HG03432 (cell line): ENCODE results near the gene GSE1.

ENCODE experiments used
- ATAC-seq: cut with Tn5 transposase; IDR thresholded peaks from one replicate; pipeline ENCODE4 v1.9.1; 2021; ENCODE audit warnings: mild to moderate bottlenecking, moderate library complexity; ENCODE audit not compliant: unreplicated experiment

The GSE1 gene

GRCh38 chr16:85605051-85605911 is 7.8 kb upstream of the GSE1 start:
- no peak for ATAC-seq

- ATAC-seq: no peak
Measured at GRCh38 chr16:85605912-85606841, 6.9 kb upstream of the GSE1 start.

DNA sequence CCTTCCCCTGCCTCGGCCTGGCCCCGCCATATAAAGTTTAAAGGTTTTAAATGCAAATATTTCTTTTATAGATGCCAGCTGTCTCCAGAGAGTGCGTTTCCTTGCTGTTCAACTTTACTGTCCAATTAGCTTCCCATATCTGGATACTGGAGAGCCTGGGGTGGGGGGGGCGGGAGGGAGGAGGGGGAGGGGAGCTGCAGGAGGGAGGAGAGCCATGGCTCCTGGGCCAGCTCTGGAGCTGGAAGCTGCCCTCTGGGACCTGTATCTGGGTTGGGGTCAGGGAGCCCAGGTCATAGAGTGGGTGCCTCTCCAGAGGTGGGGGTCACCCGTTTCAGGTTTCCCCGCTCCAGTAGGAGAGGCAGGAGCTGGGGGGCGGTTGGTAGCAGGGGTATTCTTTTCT is 6.2 kb upstream of the GSE1 start:
- no peak for ATAC-seq

DNA sequence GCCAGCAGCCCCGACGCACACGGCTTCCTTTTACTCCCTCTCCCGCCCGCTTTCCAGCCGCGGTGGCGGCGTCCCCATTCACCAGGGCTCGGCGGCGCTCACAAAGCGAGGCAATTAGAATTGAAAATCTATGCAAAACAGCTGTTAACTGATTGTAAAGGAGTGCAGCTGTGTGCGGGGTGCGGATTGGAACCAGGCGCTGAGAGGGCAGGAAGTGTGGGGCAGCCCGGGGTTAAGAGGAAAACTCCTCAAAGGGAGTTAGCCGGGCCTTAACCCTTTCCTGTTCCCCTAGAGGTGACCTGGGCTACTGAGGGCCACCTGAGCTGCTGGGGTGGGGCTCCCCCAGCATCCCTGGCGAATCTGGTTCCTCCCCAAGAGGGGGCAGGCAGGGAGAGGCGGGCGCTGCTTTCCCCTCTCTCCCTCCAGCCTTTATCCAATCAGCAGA is 5.8 kb upstream of the GSE1 start:
- ATAC-seq: no peak

- ATAC-seq: no peak
Measured at GRCh38 chr16:85607796-85608514, 5.2 kb upstream of the GSE1 start.

- ATAC-seq: no peak
Measured at GRCh38 chr16:85608515-85608885, 4.6 kb upstream of the GSE1 start.

GRCh38 chr16:85608887-85609286 is 4.2 kb upstream of the GSE1 start:
- no peak for ATAC-seq

- no peak for ATAC-seq
Measured at GRCh38 chr16:85609539-85609938, 3.6 kb upstream of the GSE1 start.

DNA sequence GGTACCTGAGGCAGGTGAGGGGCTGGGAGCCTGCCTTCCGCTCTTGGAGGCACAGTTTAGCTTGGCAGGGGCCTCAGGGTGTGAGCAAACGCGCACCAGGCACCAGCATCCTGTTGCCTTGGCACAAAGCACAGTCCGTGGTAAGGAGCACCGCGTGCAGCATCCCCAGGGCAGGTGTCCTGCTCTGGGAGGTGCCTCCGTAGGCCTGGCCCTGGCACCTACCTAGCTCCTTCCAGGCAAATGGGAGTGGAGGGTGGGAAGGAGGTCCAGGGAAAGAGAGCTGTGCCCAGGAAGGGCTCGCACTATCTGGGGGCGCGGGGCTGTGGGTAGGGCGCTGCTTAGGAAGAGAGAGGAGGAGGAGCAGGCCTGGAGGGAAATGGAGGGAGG is 3.1 kb upstream of the GSE1 start:
- ATAC-seq: no peak

DNA sequence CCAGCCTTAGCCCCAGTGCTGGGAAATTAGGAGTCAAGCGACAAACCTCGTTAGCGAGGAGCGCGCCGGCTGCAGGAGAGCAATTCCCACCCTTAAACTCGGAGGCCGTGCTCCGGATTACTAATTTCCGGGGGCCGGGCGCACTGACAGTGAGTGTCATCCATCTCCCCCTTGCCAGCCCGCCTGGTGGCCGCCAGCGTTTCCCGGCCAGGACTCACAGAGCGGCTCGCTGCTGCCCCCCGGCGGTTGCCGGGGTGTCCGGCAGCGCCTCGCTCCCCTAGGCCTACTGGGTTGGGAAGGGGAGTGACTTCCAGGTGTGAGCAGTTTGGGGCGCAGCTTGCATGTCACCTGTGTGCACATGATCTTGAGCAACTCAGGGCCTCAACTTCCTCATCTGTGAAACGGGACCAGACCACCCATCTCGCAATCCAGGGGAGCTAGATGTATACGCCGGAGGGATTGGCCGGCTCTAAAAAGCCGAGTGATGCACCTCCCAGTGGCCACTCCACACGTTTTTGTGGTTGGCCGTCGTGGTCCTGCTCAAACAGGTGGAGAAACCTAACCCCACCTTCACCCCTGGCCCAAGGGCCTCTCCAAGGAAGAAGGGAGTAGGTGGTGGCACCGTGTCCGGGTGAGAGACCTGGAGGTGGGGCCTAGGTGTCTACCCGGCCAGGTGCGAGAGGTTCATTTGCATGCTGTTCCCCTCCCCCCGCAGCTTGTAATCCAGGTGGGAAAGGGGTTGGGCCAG is 2.5 kb upstream of the GSE1 start:
- ATAC-seq: peak; percentile 39

- no peak for ATAC-seq
Measured at GRCh38 chr16:85611194-85611443, 2.0 kb upstream of the GSE1 start.

- no peak for ATAC-seq
Measured at GRCh38 chr16:85611444-85612190, 1.5 kb upstream of the GSE1 start.

- ATAC-seq: no peak
Measured at GRCh38 chr16:85612191-85612800, 826 bp upstream of the GSE1 start.

DNA sequence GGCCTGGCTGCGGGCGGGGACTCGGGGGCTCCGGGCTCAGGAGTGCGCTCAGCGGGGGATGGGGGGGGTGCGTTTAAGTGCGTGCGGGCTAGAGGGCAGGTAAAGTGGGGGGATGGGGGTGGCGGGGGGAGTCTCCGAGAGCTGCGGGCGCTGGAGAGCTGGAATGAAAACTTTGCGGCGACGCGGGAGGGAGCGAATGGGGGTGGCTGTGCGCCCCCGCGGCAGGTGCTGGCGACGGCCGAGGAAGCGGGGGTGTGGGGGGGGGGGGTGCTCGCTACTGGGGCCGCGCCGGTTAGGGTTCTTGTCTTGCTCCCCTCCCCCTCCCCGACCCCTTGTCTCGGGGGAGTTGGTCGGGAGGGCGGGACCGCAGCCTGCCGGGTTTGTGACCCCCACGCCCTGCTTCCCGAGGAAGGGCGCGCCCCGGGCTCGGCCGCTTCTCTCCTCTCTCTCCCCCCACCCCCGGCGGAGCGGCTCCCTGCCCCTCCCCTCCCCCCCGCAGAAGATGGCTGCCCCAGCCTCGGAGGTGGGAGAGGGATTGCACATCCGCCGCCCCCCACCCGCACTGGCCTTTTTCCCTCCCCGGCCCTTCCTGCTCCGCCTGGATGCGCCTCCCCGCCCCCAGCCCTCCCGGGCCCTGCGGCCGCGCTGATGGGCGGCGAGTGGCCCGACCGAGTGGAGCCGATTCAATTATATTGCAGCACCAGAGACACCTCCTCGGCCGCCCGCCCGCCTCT is 649 bp downstream of the GSE1 start:
- no peak for ATAC-seq

DNA sequence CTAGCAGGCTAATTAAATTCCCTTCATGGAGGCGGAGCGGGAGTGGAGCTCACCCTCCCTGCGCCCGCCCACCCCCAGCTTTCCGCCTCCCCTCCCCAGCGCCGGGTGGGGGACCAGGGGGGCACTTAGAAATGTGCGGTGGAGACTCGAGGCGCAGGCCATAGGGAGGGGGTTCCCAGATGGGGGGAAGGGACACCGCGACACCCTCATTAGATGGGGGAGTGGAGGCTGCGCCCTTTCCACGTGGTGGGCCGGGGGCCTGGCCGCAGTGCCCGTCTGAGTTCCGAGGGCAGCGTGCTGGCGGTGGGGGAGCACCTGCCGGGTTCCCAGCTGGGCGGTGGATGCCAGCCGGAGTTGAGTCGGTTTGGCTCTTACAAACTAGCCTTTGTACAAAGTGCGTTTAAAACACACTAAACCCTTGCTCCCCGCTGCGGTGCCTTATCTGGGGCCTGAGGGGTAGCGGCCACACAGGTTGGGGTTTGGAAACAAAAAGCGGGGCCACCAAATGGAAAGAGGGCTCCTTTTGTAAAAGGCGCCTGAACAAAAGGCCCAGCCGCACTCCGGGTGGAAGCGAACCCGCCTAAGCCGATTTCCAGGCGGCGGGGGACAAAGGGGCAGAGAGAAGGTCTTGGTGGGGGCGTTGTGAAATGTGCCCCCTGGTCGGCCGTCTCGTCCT is 1.4 kb downstream of the GSE1 start:
- ATAC-seq: no peak

DNA sequence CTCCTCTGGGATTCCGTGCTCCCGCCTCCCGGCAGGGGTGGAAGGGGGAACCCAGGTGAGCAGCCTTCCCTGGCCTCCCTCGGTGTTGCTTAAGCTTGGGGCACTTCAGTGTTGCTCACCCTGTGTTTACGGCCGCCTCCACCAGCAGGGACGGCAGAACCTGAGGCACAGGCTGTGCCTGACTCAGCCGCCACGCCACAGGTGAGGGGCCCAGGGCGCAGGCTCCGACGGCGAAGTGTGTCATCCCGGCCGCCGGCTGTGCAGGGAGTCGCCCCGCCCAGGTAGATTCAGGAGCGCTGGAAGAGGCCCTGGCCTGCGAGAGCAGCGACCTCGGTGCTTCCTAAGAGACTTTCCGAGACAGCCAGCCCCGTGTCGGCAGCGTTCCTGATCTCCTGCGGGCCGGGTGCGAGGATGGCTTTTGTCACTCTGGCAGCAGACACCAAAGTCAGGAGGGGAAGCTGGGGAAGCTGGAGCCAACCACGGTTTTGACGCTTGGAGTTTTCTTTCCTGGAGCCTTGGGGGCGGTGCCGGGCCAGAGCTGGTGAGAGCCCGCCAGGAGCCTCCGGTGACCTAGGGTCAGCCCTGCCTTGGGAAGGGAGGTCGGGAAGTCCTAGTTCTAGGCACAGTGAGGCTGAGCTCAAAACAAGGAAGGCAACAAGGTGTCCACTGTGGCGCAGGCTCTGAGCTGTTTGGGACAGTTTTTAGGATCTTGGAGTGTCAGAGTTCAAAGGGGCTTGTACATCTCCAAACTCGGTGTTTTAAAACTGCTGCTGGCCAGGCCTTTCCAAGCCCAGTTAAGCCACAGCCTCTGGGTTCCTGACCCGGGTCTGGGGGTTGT is 2.1 kb downstream of the GSE1 start:
- ATAC-seq: no peak

DNA sequence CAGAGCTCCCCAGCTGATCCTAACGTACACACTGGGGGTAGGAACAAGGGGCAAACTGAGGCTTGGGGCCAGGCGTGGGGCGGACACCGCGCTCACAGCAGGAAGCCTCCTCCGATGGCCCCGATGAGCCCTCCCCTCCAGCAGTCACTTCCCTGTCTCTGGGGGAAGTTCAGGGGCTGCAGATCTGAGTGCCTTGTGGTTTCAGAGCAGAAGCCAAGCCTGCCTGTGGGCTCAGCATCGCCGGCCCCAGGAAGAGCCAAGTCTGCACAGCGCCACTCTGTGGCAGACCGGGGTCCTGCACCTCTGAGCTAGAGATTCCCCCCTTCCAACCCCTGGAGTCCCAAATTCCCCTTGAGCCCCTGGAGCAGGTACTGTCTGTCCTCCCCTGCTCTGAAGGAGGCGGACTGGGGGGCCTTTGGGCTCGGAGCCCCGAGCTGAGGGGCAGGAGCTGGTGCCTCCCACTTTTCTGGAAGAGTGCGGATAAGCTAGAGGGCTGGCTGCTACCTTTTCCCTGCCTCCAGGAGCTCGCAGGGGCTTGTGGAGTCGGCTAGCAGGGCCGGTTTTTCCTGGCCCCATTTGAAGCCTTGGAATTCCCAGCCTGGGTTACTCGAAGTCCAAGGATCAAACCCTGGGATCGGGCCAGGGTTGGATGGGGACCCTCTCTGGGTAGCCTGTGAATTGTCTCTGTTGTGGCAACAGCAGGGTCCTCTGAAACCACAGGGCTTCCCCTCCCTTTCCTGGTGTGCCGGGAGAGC is 2.9 kb downstream of the GSE1 start:
- peak; percentile 30 for ATAC-seq
